NOMO-1 treated with DMSO at 0.1 percent for 48 hours (cell line): ENCODE results near the gene INHA.

Source experiments
- DNase-seq: peaks from one replicate; lab custom pipeline; 2025; ENCODE audit not compliant: unreplicated experiment; lab: John Stamatoyannopoulos, UW

Gene INHA

GRCh38 chr2:219608399-219608964 lies 36.4 kb downstream of the INHA start:
- DNase-seq, result no peak

- no peak for DNase-seq
Measured at GRCh38 chr2:219609149-219609750, 37.1 kb downstream of the INHA start.

GRCh38 chr2:219611306-219611705 lies 39.2 kb downstream of the INHA start:
- DNase-seq, result no peak

GRCh38 chr2:219611866-219612576 lies 39.9 kb downstream of the INHA start:
- no peak for DNase-seq

- no peak for DNase-seq
Measured at GRCh38 chr2:219612577-219613286, 40.6 kb downstream of the INHA start.

GRCh38 chr2:219613461-219614070 lies 41.5 kb downstream of the INHA start:
- no peak for DNase-seq

- DNase-seq, result no peak
Measured at GRCh38 chr2:219614076-219614860, 42.2 kb downstream of the INHA start.

- no peak for DNase-seq
Measured at GRCh38 chr2:219615036-219615435, 42.9 kb downstream of the INHA start.

- DNase-seq, result no peak
Measured at GRCh38 chr2:219615894-219616293, 43.8 kb downstream of the INHA start.

GRCh38 chr2:219616550-219616949 lies 44.4 kb downstream of the INHA start:
- DNase-seq, result no peak

- no peak for DNase-seq
Measured at GRCh38 chr2:219618733-219619122, 46.6 kb downstream of the INHA start.

GRCh38 chr2:219619235-219619634 lies 47.1 kb downstream of the INHA start:
- no peak for DNase-seq

GRCh38 chr2:219620546-219620945 lies 48.4 kb downstream of the INHA start:
- no peak for DNase-seq

GRCh38 chr2:219621935-219622334 lies 49.8 kb downstream of the INHA start:
- no peak for DNase-seq

GRCh38 chr2:219622472-219622871 lies 50.4 kb downstream of the INHA start:
- no peak for DNase-seq

- no peak for DNase-seq
Measured at GRCh38 chr2:219624565-219624964, 52.5 kb downstream of the INHA start.

- no peak for DNase-seq
Measured at GRCh38 chr2:219625179-219625578, 53.1 kb downstream of the INHA start.
